HG03460 (cell line): ENCODE results near the gene MEFV.
"Not testable (repeated sequence)": the region's sequence is repeated elsewhere in the genome, so short reads cannot be mapped to it uniquely, and the experiment has no call there.

ENCODE experiments used
- ATAC-seq: cut with Tn5 transposase; IDR thresholded peaks from one replicate; pipeline ENCODE4 v1.9.1; 2021; ENCODE audit not compliant: unreplicated experiment

MEFV gene

DNA sequence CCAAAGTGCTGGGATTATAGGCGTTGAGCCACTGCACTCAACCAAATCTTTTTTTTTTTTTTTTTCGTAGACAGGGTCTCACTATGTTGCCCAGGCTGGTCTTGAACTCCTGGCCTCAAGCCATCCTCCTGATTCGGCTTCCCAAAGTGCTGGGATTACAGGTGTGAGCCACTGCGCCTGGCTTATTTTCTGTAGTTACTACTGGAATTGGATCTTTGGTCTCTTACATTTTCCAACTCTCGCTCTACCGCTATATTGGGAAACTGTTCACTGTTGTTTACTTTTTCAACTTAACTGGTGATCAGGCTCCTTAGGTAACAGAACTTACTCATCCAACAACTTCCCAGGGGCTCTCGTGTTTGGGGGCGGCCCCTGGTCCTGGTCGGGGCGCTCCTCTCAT is 35.6 kb downstream of the MEFV start:
- ATAC-seq, result no peak

DNA sequence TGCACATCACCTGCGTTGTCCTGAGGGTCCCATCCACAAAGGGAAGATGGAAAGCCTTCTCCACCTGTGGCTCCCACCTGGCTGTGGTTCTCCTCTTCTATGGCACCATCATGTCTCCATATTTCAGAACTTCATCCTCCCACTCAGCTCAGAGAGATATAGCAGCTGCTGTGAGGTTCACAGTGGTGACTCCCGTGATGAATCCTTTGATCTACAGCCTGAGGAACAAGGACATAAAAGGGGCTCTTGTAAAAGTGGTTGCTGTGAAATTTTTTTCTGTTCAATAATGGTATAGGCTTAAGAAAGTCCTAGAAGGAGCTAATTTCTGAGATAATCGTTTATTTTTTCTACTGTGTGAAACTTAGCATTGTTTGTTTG is 40.2 kb downstream of the MEFV start:
- no peak for ATAC-seq

DNA sequence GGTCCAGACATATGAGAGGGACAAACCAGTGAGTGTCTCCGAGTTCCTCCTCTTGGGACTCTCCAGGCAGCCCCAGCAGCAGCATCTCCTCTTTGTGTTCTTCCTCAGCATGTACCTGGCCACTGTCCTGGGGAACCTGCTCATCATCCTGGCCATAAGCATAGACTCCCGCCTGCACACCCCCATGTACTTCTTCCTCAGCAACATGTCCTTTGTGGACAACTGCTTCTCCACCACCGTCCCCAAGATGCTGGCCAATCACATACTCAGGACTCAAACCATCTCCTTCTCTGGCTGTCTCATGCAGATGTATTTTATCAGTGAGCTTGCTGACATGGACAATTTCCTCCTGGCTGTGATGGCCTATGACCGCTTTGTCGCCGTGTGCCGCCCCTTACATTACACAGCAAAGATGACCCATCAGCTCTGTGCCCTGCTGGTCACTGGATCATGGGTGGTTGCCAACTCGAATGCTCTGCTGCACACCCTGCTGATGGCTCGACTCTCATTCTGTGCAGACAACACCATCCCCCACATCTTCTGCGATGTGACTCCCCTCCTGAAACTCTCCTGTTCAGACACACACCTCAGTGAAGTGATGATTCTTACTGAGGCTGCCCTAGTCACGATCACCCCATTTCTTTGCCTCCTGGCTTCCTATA is 40.7 kb downstream of the MEFV start:
- ATAC-seq, result no peak

DNA sequence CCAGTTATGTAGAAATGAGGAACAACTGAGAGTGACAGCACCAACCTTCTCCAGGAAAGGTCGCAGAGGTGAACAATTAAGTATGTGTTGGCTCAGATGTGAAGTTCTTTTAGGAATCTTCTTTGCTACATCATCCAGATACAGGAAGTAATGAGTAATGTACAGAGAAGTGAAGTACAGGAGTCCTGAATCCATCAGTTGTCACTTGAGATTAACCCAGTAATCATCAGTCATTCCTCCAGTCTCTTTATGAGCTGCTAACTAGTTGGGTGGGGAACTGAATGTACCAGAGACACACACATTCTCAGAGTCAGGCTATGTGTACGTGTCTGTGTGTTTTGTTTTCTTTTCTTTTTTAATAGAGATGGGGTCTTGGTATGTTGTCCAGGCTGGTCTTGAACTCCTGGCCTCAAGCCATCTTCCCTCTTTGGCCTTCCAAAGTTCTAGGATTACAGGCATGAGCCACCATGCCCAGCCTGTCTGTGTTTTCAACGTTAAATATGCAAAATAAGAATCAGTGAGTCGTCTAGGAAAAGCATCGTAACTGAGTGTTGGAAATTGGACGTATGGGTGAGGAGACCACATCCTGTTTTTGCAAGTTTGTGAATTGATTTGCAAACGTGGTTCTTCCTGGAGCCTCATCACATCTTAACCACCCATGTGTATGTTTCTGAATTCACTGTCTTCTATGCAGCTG is 41.4 kb downstream of the MEFV start:
- no peak for ATAC-seq

DNA sequence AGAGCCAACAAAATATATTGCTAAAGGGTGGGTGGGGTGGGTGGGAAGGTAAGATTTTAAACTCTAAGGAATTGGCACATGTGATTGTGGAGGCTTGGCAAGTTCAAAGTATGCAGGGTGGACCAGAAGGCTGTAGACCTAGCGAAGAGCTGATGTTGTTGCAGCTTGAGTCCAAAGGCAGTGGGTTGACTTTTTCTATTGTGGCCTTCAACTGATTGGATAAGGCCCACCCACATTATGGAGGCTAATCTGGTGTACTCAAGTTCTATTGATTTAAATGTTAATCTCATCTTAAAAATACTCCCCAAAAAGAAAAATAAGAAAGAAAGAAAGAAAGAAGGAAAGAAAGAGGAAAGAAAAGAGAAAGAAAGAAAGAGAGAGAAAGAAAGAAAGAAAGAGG is 43.9 kb downstream of the MEFV start:
- ATAC-seq, result no peak

GRCh38 chr16:3212006-3212405 is 44.4 kb downstream of the MEFV start:
- ATAC-seq, result no peak

DNA sequence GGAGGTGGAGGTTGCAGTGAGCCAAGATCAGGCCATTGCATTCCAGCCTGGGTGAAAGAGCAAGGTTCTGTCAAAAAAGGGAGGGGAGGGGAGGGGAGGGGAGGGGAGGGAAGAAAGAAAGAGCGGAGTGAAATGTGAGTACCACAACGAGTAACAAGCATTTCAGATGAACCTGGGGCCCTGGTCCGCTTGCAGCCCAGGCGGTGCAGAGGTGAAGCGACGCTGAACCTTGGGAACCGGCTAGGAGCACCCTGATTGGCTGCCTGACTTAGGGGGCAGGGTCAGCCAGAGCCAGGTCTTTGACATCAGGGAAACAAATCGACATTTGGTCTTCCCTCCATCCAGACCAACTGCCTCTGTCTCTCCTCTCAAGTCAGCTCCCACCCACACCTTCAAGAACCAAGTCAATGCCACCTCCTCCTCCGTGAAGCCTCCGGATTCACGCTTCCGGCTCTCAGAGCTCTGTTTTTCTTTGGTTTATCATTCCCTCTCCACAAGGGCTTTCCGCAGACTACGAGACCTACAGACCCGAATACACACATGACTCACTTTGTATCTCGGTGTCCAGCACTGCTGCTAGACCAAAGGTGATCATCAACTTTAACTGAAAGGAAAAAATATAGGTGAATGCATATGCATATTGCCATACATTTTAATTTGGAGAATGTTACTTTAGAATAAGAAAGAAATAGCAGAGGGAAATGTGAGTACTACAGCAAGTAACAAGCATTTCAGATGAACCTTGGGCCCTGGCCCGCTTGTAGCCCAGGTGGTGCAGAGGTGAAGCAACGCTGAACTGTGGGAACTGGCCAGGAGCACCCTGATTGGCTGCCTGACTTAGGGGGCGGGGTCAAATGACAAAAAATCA is 49.1 kb downstream of the MEFV start:
- ATAC-seq, result no peak

- not testable (repeated sequence) for ATAC-seq
Observed at GRCh38 chr16:3205939-3206338, 50.5 kb downstream of the MEFV start.

- ATAC-seq, result no peak
Observed at GRCh38 chr16:3202903-3203539, 53.4 kb downstream of the MEFV start.

GRCh38 chr16:3198334-3199072 is 57.9 kb downstream of the MEFV start:
- ATAC-seq, result no peak

DNA sequence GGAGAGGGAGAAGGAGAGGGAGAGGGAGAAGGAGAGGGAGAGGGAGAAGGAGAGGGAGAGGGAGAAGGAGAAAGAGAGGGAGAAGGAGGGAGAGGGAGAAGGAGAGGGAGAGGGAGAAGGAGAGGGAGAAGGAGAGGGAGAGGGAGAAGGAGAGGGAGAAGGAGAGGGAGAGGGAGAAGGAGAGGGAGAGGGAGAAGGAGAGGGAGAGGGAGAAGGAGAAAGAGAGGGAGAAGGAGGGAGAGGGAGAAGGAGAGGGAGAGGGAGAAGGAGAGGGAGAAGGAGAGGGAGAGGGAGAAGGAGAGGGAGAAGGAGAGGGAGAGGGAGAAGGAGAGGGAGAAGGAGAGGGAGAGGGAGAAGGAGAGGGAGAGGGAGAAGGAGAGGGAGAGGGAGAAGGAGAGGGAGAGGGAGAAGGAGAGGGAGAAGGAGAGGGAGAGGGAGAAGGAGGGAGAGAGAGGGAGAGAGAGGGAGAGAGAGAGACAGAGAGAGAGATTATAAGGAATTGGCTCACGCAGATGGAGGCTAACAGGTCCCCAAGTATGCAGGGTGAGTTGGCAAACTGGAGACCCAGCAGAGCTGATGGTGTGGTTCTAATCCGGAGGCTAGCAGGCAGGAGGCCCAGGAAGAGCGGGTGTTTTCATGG is 58.6 kb downstream of the MEFV start:
- not testable (repeated sequence) for ATAC-seq

GRCh38 chr16:3195975-3196374 is 60.5 kb downstream of the MEFV start:
- ATAC-seq, result no peak

DNA sequence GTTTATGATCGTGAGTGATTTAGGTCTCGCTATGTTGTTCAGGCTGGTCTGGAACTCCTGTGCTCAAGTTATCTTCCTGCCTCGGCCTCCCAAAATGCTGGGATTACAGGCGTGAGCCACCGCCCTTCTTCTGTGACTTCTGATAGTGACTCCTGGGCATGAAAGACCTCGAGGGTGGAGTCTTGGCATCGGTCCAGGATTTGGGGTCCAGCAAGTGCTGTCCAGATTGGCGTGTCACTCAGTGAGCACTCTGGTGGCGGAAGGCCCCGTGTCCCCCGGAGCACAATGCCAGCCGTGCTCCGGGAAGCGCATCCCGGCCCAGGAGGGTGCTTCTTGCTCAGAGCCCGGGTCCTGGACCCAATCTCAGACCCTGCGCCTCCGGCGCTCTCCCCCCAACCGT is 61.6 kb downstream of the MEFV start:
- no peak for ATAC-seq

DNA sequence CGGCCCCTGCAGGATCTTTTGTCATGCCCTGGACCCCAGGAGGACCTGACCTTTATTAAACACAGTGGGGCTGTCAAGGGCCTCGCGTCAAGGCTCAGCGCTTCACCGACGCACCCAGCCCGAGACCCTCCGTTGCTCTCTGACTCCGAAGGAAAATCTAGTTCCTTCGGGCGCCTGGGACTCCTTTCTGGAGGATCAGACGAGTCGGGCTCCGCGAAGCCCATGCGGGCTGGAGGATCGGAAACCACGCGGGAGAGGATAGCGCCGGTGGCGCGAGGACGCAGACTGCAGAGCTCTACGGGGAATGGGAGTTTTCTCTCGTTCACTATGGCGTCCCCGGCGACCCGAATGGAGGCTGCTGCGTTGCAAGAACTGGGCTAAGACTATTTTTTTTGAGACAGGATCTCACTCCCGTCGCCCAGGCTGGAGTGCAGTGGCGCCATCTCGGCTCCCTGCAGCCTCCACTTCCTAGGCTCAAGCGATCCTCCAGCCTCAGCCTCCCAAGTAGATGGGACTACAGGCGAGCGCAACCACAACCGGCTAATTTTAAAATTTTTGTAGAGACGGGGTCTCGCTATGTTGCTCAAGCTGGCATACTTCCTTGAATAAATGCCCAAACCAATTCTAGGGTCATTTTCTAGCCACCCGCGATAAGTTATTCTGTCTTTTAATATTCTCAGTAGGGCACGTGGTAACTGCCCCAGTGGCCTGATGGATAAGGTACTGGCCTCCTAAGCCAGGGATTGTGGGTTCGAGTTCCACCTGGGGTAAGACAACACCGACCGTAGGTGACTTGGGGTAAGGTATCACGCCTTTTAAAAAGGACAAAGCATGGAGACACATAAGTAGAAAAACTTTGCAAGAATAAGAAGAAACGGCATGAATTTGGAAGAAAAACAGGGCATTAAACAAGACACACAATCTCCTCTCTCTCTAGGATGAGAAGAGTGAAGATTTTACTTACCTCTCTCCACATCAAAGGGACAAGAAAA is 62.9 kb downstream of the MEFV start:
- no peak for ATAC-seq

DNA sequence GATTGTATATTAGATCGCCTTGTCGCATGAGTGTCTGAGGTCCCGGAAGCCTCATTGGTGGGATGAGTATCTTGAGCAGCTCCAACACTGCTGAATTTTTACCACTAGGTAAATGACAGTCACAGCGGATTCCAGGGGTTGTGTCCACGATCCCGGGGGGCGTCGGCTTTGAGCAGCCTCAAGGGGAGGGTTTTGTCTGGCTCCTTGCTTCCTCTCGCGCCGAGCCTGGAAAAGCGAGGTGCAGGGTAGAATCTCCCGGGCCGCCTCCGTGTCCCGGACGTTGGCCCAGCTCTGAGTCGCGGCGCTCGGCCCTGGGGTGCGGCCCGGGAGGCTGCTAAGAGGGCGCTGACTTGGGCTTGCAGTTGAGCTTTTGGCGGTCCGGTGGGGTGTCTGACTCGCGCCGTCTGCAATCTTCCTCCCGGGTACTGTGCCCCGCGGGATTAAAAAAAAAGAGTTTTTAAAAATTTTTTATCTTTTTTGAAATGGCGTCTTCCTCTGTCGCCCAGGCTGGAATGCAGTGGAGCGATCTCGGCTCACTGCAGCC is 63.9 kb downstream of the MEFV start:
- ATAC-seq, result no peak
